HepG2 (cell line): Measurements from ENCODE around the gene FCHO1. TPM values are rescaled to one million over a fixed set of nuclear protein-coding genes. Genes with fewer than 3 reads are reported as not detected.
A peak's percentile ranks its signal among the peaks of the same experiment; 100 is the strongest.

Experiments
- CHD2 ChIP-seq: IDR thresholded peaks from 2 replicates; pipeline ENCODE4 v1.6.1; 2011; ENCODE audit warnings: low read depth, low read length, improper control_type of control experiment
- DRAP1 ChIP-seq: IDR thresholded peaks from 2 replicates; pipeline ENCODE4 v1.6.1; 2016; ENCODE audit warnings: missing genetic modification reagents, missing compliant biosample characterization
- E2F1 ChIP-seq: sonication (generic); formaldehyde crosslinking; IDR thresholded peaks from 2 replicates; pipeline ENCODE4 v1.5.0; 2020; ENCODE audit warnings: missing genetic modification reagents
- FOXP1 ChIP-seq, 2 experiments: fragments of 450-650 bp in 1 of 2; IDR thresholded peaks; 2 replicates each; pipeline ENCODE4 v1.6.1; 2017 to 2018; ENCODE audit warnings: antibody characterized with exemption in 1 of 2
- GABPB1 ChIP-seq: IDR thresholded peaks from 2 replicates; pipeline ENCODE4 v1.6.1; 2016; ENCODE audit warnings: mild to moderate bottlenecking, missing genetic modification reagents, moderate library complexity, missing compliant biosample characterization
- HES4 ChIP-seq: sonication (generic); formaldehyde crosslinking; IDR thresholded peaks from 2 replicates; pipeline ENCODE4 v1.9.0; 2021; ENCODE audit warnings: mild to moderate bottlenecking, missing genetic modification reagents, borderline replicate concordance
- IRX3 ChIP-seq: sonication (generic); formaldehyde crosslinking; IDR thresholded peaks from 2 replicates; pipeline ENCODE4 v1.8.1; 2023; ENCODE audit warnings: mild to moderate bottlenecking, low read depth, missing genetic modification reagents, borderline replicate concordance
- MLX ChIP-seq: IDR thresholded peaks from 2 replicates; pipeline ENCODE4 v1.6.1; 2016
- NRL ChIP-seq: sonication (generic); formaldehyde crosslinking; IDR thresholded peaks from 2 replicates; pipeline ENCODE4 v1.5.0; 2020; ENCODE audit warnings: missing genetic modification reagents, mild to moderate bottlenecking, moderate library complexity, borderline replicate concordance
- SIN3B ChIP-seq: fragments of 150-350 bp; IDR thresholded peaks from 2 replicates; pipeline ENCODE4 v1.6.1; 2014; ENCODE audit warnings: low read length
- SP5 ChIP-seq: IDR thresholded peaks from 2 replicates; pipeline ENCODE4 v1.6.1; 2016; ENCODE audit warnings: low read depth, borderline replicate concordance
- TBX3 ChIP-seq: fragments of 450-650 bp; IDR thresholded peaks from 2 replicates; pipeline ENCODE4 v1.6.1; 2017; ENCODE audit warnings: antibody characterized with exemption, mild to moderate bottlenecking, inconsistent platforms, borderline replicate concordance
- THAP8 ChIP-seq: sonication (generic); formaldehyde crosslinking; IDR thresholded peaks from 2 replicates; pipeline ENCODE4 v1.5.1; 2020; ENCODE audit warnings: missing genetic modification reagents, mild to moderate bottlenecking, borderline replicate concordance
- YEATS2 ChIP-seq: sonication (generic); formaldehyde crosslinking; IDR thresholded peaks from 2 replicates; pipeline ENCODE4 v1.4.0; 2020; ENCODE audit warnings: missing genetic modification reagents, borderline replicate concordance
- ZBTB7B ChIP-seq: sonication (generic); formaldehyde crosslinking; IDR thresholded peaks from 2 replicates; pipeline ENCODE4 v1.4.0; 2020; ENCODE audit warnings: missing genetic modification reagents
- ZNF326 ChIP-seq: sonication (generic); formaldehyde crosslinking; IDR thresholded peaks from 2 replicates; pipeline ENCODE4 v1.4.0; 2020; ENCODE audit warnings: missing genetic modification reagents, borderline replicate concordance
- ZNF354B ChIP-seq: sonication (generic); formaldehyde crosslinking; IDR thresholded peaks from 2 replicates; pipeline ENCODE4 v1.8.0; 2022; ENCODE audit warnings: mild to moderate bottlenecking, missing genetic modification reagents
- ZNF550 ChIP-seq: sonication (generic); formaldehyde crosslinking; IDR thresholded peaks from 2 replicates; pipeline ENCODE4 v1.4.0; 2020; ENCODE audit warnings: mild to moderate bottlenecking, missing genetic modification reagents, borderline replicate concordance
- ZNF563 ChIP-seq: sonication (generic); formaldehyde crosslinking; IDR thresholded peaks from 2 replicates; pipeline ENCODE4 v1.8.0; 2022; ENCODE audit warnings: mild to moderate bottlenecking, moderate library complexity, missing genetic modification reagents
- ZNF660 ChIP-seq: sonication (generic); formaldehyde crosslinking; IDR thresholded peaks from 2 replicates; pipeline ENCODE4 v1.5.1; 2020; ENCODE audit warnings: mild to moderate bottlenecking, low read depth, missing genetic modification reagents, borderline replicate concordance
- ZNF670 ChIP-seq: sonication (generic); formaldehyde crosslinking; IDR thresholded peaks from 2 replicates; pipeline ENCODE4 v1.8.0; 2022; ENCODE audit warnings: mild to moderate bottlenecking, missing genetic modification reagents, borderline replicate concordance
- polyA plus RNA-seq, 8 experiments: library from polyadenylated mRNA; depleted of rRNA in 3 of 8; stranded (reverse) in 7 of 8; unstranded in 1 of 8; fragments of >200 nt; fragmentation: Illumina TruSeq in 4 of 8; extraction: Trizol in 4 of 8; gene quantifications; 2 replicates each; pipeline versions ENCODE4 v1.2.1 to v1.2.3, GENCODE V29; 2011 to 2016; ENCODE audit warnings: low read depth in 4 of 8, missing spikeins in 1 of 8, mixed read lengths in 1 of 8; ENCODE audit not compliant: insufficient read depth in 1 of 8
- total RNA-seq, 5 experiments: library from RNA; depleted of rRNA; stranded (reverse); fragments of >200 nt; fragmentation: Illumina TruSeq; extraction: Trizol; gene quantifications; 2 replicates each; pipeline ENCODE4 v1.2.3, GENCODE V29; 2016; ENCODE audit warnings: low read depth in 1 of 5
- TF ChIP-seq, protein P1 (sequence below): sonication (generic); formaldehyde crosslinking; IDR thresholded peaks from 2 replicates; pipeline ENCODE4 v1.5.0; 2020; ENCODE audit warnings: missing genetic modification reagents
- TF ChIP-seq, protein P2 (sequence below): sonication (generic); formaldehyde crosslinking; IDR thresholded peaks from 2 replicates; pipeline ENCODE4 v1.4.0; 2020; ENCODE audit warnings: missing genetic modification reagents, borderline replicate concordance

The FCHO1 gene
- total and polyA plus RNA-seq, 2 of the 13 experiments (the other 11 are each of a cell fraction or from before 2014, with no cell fraction given): 1.3 to 3.1 TPM

DNA sequence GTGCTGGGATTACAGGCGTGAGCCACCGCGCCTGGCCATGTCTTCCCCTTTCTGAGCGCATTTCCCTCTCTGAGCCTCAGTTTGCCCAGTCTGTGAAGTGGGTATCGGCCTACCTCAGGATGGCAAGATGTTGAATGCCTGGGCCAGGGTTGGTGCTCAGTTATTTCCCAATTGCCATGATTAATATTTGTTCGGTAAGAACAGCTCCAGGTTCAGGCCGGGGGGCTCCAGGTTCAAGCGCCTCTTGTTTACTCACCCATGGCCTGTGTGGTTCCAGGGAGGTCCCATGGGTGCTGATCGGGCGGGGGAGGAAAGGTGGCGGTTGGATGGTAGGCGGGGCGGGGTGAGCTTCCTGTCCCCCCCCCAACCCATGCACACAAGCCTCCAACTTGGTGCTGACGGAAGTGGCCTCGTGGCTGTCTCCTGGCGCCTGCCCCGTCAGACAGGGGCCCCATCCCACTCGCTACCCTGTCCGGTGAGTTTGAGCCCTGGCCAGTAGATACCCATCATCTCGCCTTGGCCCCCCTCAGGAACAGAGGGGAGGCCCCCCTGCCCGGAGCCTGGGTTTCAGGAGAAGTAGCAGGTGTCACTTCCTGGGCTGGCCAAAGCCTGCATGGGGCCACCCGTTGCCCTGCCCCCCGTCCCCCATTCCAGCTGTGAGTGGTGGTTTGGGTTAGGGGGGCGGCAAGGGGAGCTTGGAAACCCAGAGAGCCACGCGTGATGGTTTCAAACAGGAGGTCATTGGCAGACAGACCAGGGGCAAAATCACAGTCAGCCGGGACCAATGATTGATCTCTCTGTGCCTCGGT lies at the start of gene FCHO1 (continued):
- TF ChIP-seq IRX3 (no peak), HES4 (CRISPR knock-in tag) (no peak), NRL (CRISPR knock-in tag) (no peak), ZNF670 (no peak), THAP8 (no peak), SIN3B (no peak), GABPB1 (CRISPR knock-in tag) (peak; percentile 78), FOXP1 (IDR thresholded peaks at IDR 0.05) (no peak), FOXP1 (CRISPR knock-in tag; IDR thresholded peaks at IDR 0.05) (no peak), ZNF563 (CRISPR knock-in tag) (no peak), ZNF660 (no peak), CHD2 (no peak), TBX3 (no peak), ZNF550 (CRISPR knock-in tag) (no peak), ZBTB7B (CRISPR knock-in tag) (no peak), MLX (CRISPR knock-in tag) (0 out of 2 replicates have a peak, but pooled peaks have one; percentile 30), E2F1 (CRISPR knock-in tag) (no peak), ZNF326 (CRISPR knock-in tag) (no peak), SP5 (CRISPR knock-in tag) (0 out of 2 replicates have a peak, but pooled peaks have one; percentile 45), DRAP1 (CRISPR knock-in tag) (no peak), YEATS2 (CRISPR knock-in tag) (no peak), ZNF354B (CRISPR knock-in tag) (no peak)
- TF ChIP-seq, protein P1, sequence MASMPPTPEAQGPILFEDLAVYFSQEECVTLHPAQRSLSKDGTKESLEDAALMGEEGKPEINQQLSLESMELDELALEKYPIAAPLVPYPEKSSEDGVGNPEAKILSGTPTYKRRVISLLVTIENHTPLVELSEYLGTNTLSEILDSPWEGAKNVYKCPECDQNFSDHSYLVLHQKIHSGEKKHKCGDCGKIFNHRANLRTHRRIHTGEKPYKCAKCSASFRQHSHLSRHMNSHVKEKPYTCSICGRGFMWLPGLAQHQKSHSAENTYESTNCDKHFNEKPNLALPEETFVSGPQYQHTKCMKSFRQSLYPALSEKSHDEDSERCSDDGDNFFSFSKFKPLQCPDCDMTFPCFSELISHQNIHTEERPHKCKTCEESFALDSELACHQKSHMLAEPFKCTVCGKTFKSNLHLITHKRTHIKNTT (CRISPR knock-in tag): no peak
- TF ChIP-seq, protein P2, sequence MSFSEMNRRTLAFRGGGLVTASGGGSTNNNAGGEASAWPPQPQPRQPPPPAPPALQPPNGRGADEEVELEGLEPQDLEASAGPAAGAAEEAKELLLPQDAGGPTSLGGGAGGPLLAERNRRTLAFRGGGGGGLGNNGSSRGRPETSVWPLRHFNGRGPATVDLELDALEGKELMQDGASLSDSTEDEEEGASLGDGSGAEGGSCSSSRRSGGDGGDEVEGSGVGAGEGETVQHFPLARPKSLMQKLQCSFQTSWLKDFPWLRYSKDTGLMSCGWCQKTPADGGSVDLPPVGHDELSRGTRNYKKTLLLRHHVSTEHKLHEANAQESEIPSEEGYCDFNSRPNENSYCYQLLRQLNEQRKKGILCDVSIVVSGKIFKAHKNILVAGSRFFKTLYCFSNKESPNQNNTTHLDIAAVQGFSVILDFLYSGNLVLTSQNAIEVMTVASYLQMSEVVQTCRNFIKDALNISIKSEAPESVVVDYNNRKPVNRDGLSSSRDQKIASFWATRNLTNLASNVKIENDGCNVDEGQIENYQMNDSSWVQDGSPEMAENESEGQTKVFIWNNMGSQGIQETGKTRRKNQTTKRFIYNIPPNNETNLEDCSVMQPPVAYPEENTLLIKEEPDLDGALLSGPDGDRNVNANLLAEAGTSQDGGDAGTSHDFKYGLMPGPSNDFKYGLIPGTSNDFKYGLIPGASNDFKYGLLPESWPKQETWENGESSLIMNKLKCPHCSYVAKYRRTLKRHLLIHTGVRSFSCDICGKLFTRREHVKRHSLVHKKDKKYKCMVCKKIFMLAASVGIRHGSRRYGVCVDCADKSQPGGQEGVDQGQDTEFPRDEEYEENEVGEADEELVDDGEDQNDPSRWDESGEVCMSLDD: no peak
